ENCODE measurements around the gene RTN4RL1.

The RTN4RL1 gene

GRCh38 chr17:2058586-2059546, 33.7 kb upstream of the RTN4RL1 start:
- FAIRE-seq = no peak

DNA sequence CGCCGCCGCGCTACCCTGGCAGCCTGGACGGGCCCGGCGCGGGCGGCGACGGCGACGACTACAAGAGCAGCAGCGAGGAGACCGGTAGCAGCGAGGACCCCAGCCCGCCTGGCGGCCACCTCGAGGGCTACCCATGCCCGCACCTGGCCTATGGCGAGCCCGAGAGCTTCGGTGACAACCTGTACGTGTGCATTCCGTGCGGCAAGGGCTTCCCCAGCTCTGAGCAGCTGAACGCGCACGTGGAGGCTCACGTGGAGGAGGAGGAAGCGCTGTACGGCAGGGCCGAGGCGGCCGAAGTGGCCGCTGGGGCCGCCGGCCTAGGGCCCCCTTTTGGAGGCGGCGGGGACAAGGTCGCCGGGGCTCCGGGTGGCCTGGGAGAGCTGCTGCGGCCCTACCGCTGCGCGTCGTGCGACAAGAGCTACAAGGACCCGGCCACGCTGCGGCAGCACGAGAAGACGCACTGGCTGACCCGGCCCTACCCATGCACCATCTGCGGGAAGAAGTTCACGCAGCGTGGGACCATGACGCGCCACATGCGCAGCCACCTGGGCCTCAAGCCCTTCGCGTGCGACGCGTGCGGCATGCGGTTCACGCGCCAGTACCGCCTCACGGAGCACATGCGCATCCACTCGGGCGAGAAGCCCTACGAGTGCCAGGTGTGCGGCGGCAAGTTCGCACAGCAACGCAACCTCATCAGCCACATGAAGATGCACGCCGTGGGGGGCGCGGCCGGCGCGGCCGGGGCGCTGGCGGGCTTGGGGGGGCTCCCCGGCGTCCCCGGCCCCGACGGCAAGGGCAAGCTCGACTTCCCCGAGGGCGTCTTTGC, 32.8 kb upstream of the RTN4RL1 start:
- FAIRE-seq = no peak

- no peak for FAIRE-seq
Observed at GRCh38 chr17:2057175-2057759, 32.1 kb upstream of the RTN4RL1 start.

DNA sequence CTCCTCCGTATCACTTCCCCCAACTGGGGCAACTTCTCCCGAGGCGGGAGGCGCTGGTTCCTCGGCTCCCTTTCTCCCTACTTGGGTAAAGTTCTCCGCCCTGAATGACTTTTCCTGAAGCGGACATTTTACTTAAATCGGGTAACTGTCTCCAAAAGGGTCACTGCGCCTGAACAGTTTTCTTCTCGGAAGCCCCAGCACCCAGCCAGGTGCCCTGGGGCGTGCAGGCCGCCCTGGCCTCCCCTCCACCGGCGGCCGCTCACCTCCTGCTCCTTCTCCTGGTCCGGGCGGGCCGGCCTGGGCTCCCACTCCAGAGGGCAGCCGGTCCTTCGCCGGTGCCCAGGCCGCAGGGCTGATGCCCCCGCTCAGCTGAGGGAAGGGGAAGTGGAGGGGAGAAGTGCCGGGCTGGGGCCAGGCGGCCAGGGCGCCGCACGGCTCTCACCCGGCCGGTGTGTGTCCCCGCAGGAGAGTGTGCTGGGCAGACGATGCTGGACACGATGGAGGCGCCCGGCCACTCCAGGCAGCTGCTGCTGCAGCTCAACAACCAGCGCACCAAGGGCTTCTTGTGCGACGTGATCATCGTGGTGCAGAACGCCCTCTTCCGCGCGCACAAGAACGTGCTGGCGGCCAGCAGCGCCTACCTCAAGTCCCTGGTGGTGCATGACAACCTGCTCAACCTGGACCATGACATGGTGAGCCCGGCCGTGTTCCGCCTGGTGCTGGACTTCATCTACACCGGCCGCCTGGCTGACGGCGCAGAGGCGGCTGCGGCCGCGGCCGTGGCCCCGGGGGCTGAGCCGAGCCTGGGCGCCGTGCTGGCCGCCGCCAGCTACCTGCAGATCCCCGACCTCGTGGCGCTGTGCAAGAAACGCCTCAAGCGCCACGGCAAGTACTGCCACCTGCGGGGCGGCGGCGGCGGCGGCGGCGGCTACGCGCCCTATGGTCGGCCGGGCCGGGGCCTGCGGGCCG, 31.4 kb upstream of the RTN4RL1 start:
- no peak for FAIRE-seq

- FAIRE-seq = no peak
Observed at GRCh38 chr17:2055292-2056205, 30.4 kb upstream of the RTN4RL1 start.

DNA sequence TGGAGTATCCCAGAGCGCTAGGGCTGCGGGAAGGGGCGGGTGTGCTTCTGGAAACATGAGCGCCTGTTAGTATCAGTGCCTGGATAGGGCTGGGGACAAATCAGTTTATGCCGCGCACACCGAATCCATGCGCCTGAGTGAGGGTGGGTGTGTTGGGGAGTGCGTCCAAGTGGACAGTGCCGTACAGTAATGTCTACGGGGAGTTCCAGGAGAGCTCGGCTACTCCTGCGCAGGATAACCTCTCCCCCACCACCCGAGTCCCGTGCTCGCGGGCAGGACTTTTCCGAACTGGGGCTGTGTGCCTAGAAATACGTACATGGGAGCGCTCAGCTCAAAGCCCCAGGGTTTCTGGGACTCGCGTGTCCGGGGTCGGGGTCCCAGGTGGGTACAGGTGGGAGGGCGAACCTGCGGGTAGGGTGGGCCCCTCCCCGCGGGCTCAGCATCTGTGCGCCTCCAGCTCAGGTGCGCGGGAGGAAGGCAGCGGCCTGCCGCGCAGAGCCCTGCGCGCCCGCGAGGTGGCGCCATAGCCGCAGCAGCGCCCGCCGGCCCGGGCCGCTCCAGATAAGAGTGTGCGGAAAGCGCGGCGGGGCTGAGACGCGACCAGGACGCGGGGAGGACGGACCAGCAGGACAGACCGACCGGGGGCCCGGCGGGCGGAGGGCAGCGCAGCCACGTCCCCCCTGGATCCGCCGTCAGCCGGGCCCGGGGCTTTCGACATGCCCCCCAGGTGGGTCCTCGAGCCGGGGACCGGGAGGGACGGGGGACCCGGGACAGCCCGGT, 29.6 kb upstream of the RTN4RL1 start, which contains the start of gene HIC1:
HIC1 (plus strand) TSS at position 592 of the 780 bp plus-strand sequence. CDS start 1,588 bp downstream, outside the sequence.
- FAIRE-seq = no peak

DNA sequence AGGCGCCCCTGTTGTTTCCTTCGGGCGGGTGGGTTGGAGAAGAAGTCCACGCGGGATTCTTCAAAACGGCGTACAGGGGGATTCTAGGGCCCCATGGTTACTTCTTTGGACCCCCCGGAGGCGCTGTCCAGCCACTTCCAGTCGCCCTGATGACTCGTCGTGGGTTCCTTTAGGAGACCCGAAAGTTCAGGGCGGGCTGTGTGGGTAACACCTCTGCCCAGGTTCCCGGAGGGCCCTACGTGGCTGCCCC, 29.1 kb upstream of the RTN4RL1 start:
- FAIRE-seq = no peak

- no peak for FAIRE-seq
Observed at GRCh38 chr17:2053380-2054261, 28.5 kb upstream of the RTN4RL1 start.

- no peak for FAIRE-seq
Observed at GRCh38 chr17:2051933-2052559, 26.9 kb upstream of the RTN4RL1 start.

GRCh38 chr17:2051061-2051932, 26.2 kb upstream of the RTN4RL1 start:
- FAIRE-seq = no peak

DNA sequence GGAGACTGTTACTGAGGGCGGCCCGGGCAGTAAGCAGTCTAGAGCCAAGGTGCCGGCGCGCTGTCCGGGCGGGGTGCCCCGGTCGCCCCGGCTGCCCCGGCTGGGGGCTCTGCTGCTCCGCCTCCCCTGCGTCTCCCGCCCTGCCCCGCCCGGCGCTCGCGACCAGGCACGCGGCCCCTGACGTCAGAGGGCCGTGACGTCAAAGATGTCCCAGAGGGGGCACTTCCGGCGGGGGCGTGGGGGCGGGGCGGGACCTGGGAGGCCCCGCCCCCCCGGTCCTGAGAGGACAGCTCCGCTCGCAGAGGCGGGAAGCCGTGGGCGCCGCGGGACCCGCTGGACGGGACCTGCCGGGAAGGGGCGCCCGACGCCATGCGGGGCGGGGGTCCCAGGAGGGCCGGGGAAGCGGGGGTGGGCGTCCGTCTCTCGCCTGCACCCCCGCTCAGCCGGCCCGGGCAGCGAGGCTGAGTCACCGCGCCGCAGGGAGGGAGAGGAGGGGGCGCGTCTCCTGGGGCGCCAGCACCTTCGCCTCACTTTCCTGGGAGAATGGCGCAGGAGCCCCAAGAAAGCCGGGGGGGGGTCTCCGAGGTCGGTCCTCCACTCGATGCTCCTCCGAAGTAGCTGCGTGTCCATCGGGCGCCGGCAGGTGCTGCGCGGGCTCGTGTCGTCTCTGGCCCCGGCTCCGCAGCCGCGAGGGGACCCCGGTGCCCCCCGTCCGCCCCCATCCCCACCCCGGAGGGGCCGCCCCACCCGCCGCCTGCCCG, 25.3 kb upstream of the RTN4RL1 start:
- FAIRE-seq = no peak

DNA sequence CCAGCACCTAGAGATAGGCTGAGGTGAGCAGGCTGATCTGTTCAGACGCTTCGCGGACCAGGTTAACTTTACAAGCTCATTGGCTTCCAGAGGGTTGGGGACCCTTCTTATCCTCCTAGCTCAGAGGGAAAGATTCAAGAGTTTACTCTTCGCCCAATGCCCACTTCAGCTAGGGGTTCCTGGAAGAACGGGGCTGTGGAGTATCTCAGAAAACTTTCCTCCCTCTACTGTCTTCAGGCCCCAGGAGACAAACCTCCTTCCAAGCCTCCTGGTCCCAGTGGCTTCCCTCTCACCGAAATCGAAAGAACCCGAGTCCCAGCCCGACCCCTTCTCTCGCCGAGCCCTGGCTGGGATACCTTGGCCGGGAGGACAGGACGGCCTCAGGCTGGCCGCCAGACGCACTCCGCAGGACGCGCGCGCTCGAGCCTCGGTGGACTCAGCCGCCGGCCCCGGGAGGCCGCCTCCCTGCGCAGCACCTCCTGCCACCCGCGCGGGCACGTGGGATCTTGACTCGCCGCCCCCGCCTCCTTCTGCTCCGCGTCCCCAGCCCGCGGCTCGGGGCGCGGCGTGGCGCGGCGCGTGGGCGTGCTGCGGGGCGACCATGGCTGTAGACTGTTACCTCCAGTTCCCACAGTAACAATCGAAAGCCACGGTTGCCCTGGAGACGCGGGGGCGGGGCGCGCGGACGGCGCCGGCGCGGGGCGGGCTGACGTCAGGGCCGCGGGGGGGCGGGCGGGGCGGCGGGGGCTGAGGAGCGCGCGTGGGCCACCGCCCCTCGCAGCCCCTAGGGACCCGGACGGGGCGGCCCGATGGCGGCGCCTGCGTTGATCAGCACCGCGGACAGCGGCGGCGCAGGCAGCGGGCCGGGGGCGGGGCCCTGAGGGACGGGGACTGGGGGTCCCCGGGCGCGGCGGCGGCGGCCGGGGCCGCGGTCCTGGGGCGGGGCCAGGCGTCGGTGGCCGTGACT, 24.5 kb upstream of the RTN4RL1 start:
- FAIRE-seq = no peak

DNA sequence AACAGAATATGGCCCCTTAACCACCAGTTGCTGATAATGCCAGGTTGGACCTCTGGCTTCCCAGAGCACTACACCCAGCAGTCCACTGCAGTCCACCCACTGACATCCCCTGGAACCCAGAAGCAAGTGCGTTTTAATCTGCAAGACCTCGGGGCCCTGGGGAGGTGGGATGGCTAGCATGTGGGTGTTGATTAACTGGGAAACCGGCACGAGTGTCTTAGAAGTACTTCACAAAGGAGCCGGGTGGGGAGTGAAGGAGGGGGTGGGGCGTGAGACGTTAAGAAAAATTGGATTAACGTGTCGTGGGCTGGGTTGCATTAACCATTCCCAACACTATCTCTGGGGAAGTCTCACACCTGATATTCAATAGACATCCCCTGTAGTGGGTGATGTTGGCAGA, 23.7 kb upstream of the RTN4RL1 start:
- FAIRE-seq = no peak

DNA sequence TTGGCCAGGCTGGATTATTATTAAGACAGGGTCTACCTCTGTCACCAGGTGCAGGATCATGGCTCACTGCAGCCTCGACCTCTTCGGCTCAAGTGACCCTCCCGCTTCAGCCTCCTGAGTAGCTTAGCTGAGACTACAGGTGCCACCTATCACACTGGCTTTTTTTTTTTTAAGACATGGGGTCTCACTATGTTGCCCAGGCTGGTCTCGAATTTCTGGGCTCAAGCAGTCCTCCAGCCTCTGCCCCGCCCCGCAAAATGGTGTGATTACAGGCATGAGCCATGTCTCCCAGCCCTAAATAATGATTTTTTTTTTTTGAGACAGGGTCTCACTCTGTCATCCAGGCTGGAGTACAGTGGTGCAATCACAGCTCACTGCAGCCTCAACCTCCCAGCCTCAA, 22.5 kb upstream of the RTN4RL1 start:
- no peak for FAIRE-seq

DNA sequence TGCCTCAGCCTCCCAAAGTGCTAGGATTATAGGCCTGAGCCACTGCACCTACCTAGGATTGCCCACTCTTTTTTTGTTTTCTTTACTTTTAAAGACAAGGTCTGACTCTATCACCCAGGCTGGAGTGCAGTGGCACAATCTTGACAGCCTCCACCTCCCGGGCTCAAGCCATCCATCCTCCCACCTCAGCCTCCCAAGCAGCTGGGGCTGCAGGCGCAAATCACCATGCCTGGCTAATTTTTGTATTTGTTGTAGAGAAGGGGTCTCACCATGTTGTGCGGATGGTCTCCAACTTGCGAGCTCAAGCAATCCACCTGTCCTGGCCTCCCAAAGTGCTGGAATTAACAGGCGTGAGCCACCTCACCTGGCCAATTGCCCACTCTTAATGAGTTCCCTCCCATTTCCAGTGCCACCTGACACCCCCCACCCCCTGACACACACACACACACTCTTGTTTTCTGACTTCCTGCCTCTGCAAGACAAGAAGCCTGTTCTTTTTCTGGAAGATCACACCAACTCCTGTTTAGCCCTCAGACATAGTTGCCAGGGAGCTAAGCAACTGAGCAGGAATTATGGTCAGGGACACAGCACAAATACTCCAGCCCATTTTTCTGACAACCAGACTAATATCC, 19.2 kb upstream of the RTN4RL1 start:
- FAIRE-seq = no peak

All from TTC549 (cell line).